GM12878 (cell line): ENCODE data around the gene SCRN2. TPM values are rescaled to one million over a fixed set of nuclear protein-coding genes. Genes with fewer than 3 reads are reported as not detected.

Experiments
- ATAC-seq: fragments of 200-7000 bp; cut with Tn5 transposase; 3 replicates; pipeline ENCODE4 v1.9.1; 2020; ENCODE audit warnings: mild to moderate bottlenecking, moderate library complexity
- BruUV-seq: library from RNA; stranded (reverse); fragments of 400-500 nt; replicated peaks from 2 replicates; lab custom pipeline; 2021; lab: Mats Ljungman, UMichigan
- CTCF ChIA-PET: fragments of 300-600 bp; sonication (Branson Sonifier 250); formaldehyde crosslinking; extraction: SDS; loops from one replicate; lab custom pipeline; 2021; ENCODE audit warnings: inconsistent platforms; lab: Yijun Ruan, JAX
- POLR2A ChIA-PET: fragments of 350-600 bp; formaldehyde crosslinking; extraction: SDS; loops from one replicate; lab custom pipeline; 2021; ENCODE audit warnings: inconsistent platforms; lab: Charles Lee
- RAD21 ChIA-PET: fragments of 300-600 bp; sonication (Branson Sonifier 250); formaldehyde crosslinking; loops from one replicate; lab custom pipeline; 2023; ENCODE audit warnings: antibody characterized with exemption; ENCODE audit not compliant: unreplicated experiment; lab: Charles Lee
- SMC1A ChIA-PET: fragments of 300-600 bp; sonication (Branson Sonifier 250); formaldehyde crosslinking; loops from one replicate; lab custom pipeline; 2023; ENCODE audit not compliant: unreplicated experiment, uncharacterized antibody; lab: Charles Lee
- DNase-seq: peaks from one replicate; pipeline ENCODE4 v3.0.0-alpha.2; 2011; ENCODE audit warnings: low read depth, low spot score
- FAIRE-seq: peaks from 3 replicates; lab custom pipeline; 2011; peaks lifted over from hg19 to GRCh38; lab: Jason Lieb, UNC
- H2AFZ ChIP-seq: 2 replicates; pipeline ENCODE4 v1.6.0; 2011; ENCODE audit warnings: low read depth, low read length, control low read depth; ENCODE audit not compliant: control insufficient read depth
- H3K27ac ChIP-seq: 2 replicates; pipeline ENCODE4 v1.5.1; 2011; ENCODE audit warnings: control low read depth; ENCODE audit not compliant: control insufficient read depth, insufficient read depth
- H3K27me3 ChIP-seq, 2 experiments: replicated peaks in 1 of 2; 2 replicates each; pipeline versions ENCODE4 v1.6.0 to v1.6.1; 2011; ENCODE audit warnings: low read length in 1 of 2; ENCODE audit not compliant: control insufficient read depth in 2 of 2, insufficient read depth in 2 of 2
- H3K36me3 ChIP-seq, 2 experiments: 2 replicates each; pipeline ENCODE4 v1.5.1; 2011; ENCODE audit warnings: low read length in 1 of 2; ENCODE audit not compliant: control insufficient read depth in 2 of 2, insufficient read depth in 2 of 2
- H3K4me1 ChIP-seq: 2 replicates; pipeline ENCODE4 v1.6.1; 2011; ENCODE audit warnings: mild to moderate bottlenecking, low read length, moderate library complexity, mixed read lengths; ENCODE audit not compliant: control insufficient read depth, insufficient read depth
- H3K4me2 ChIP-seq: 2 replicates; pipeline ENCODE4 v1.6.0; 2011; ENCODE audit warnings: control low read depth; ENCODE audit not compliant: control insufficient read depth, insufficient read depth
- H3K4me3 ChIP-seq: fragments of 200-600 bp; sonication (generic); 2 replicates; pipeline ENCODE4 v1.5.1; 2016
- H3K79me2 ChIP-seq: 2 replicates; pipeline ENCODE4 v1.6.0; 2011; ENCODE audit warnings: low read length; ENCODE audit not compliant: control insufficient read depth, insufficient read depth
- H3K9ac ChIP-seq: 2 replicates; pipeline ENCODE4 v1.8.0; 2011; ENCODE audit warnings: low read length, control low read depth, mixed read lengths; ENCODE audit not compliant: control insufficient read depth, insufficient read depth
- H3K9me3 ChIP-seq: replicated peaks from 3 replicates; pipeline ENCODE4 v1.5.1; 2011; ENCODE audit warnings: mild to moderate bottlenecking, low read length; ENCODE audit not compliant: control insufficient read depth, insufficient read depth
- H4K20me1 ChIP-seq: 2 replicates; pipeline ENCODE4 v1.6.0; 2011; ENCODE audit not compliant: control insufficient read depth, insufficient read depth
- MTA2 ChIP-seq: fragments of 450-650 bp; IDR thresholded peaks from 2 replicates; pipeline ENCODE4 v1.6.1; 2016; ENCODE audit warnings: low read depth, mild to moderate bottlenecking, moderate library complexity
- RAD21 ChIP-seq: IDR thresholded peaks from 2 replicates; pipeline ENCODE4 v1.6.1; 2011; ENCODE audit warnings: mild to moderate bottlenecking, low read depth, low read length, moderate library complexity; ENCODE audit not compliant: insufficient read depth
- RCOR1 ChIP-seq: conservative IDR thresholded peaks from 2 replicates; pipeline ENCODE4 v1.6.1; 2012; ENCODE audit warnings: low read depth, low read length, improper control_type of control experiment
- TCF12 ChIP-seq: IDR thresholded peaks from 2 replicates; pipeline ENCODE4 v1.6.1; 2011; ENCODE audit warnings: low read depth, mild to moderate bottlenecking, low read length
- WGBS: methylation state at CpG from one replicate; pipeline ENCODE4 v1.1.6; 2016; ENCODE audit warnings: low lambda C conversion rate; ENCODE audit not compliant: insufficient replicate concordance, insufficient coverage; ENCODE audit errors: missing lambda C conversion rate; 5-methylcytosine and 5-hydroxymethylcytosine counted together
- in situ Hi-C: fragments of 300-500 bp; cut with MboI; formaldehyde crosslinking; loops from 9 replicates; pipeline ENCODE4 v1.14.3; 2018; ENCODE audit warnings: mixed read lengths
- intact Hi-C: fragments of 100-400 bp; cut with micrococcal nuclease; formaldehyde crosslinking; loops from one replicate; pipeline ENCODE4 v1.14.2; 2022; ENCODE audit not compliant: unreplicated experiment
- polyA plus RNA-seq, 11 experiments: library from polyadenylated mRNA; depleted of rRNA in 4 of 11; unstranded in 6 of 11; stranded (reverse) in 5 of 11; fragments of >200 nt; fragmentation: Nextera tagmentation in 4 of 11; fragmentation: Illumina TruSeq in 1 of 11; extraction: Ambion mirVana in 4 of 11; extraction: Trizol in 1 of 11; gene quantifications; 1 replicate in 1 of 11; 2 replicates in 10 of 11; pipeline versions ENCODE4 v1.2.1 to v1.2.3, GENCODE V29; 2011 to 2016; ENCODE audit warnings: inconsistent platforms in 2 of 11, missing spikeins in 2 of 11, low read depth in 1 of 11
- total RNA-seq, 4 experiments: library from RNA; depleted of rRNA in 3 of 4; stranded (reverse); fragments of >200 nt in 3 of 4; fragmentation: Illumina TruSeq in 1 of 4; extraction: Trizol in 1 of 4; gene quantifications; 2 replicates each; pipeline versions ENCODE4 v1.2.1 to v1.2.3, GENCODE V29; 2013 to 2021
- TF ChIP-seq, protein P1 (sequence below): fragments of 450-650 bp; IDR thresholded peaks from 2 replicates; pipeline ENCODE4 v1.6.1; 2016; ENCODE audit warnings: mild to moderate bottlenecking
- TF ChIP-seq, protein P2 (sequence below): IDR thresholded peaks from 2 replicates; pipeline ENCODE4 v1.6.1; 2012; ENCODE audit warnings: mild to moderate bottlenecking, low read depth, low read length
- TF ChIP-seq, protein P3 (sequence below), 3 experiments: IDR thresholded peaks in 2 of 3; conservative IDR thresholded peaks in 1 of 3; 2 replicates each; pipeline ENCODE4 v1.5.1; 2011; ENCODE audit warnings: low read depth in 3 of 3, low read length in 3 of 3, mild to moderate bottlenecking in 3 of 3, control low read depth in 2 of 3, moderate library complexity in 2 of 3, inconsistent platforms in 1 of 3, mixed read lengths in 1 of 3; ENCODE audit not compliant: control insufficient read depth in 2 of 3, insufficient read depth in 1 of 3; ENCODE audit errors: extremely low read depth in 1 of 3

SCRN2 gene
- total and polyA plus RNA-seq, 10 of the 15 experiments (the other 5 are each of a cell fraction or from before 2014, with no cell fraction given) = 0.34 to 33.3 (median 20.1) TPM

DNA sequence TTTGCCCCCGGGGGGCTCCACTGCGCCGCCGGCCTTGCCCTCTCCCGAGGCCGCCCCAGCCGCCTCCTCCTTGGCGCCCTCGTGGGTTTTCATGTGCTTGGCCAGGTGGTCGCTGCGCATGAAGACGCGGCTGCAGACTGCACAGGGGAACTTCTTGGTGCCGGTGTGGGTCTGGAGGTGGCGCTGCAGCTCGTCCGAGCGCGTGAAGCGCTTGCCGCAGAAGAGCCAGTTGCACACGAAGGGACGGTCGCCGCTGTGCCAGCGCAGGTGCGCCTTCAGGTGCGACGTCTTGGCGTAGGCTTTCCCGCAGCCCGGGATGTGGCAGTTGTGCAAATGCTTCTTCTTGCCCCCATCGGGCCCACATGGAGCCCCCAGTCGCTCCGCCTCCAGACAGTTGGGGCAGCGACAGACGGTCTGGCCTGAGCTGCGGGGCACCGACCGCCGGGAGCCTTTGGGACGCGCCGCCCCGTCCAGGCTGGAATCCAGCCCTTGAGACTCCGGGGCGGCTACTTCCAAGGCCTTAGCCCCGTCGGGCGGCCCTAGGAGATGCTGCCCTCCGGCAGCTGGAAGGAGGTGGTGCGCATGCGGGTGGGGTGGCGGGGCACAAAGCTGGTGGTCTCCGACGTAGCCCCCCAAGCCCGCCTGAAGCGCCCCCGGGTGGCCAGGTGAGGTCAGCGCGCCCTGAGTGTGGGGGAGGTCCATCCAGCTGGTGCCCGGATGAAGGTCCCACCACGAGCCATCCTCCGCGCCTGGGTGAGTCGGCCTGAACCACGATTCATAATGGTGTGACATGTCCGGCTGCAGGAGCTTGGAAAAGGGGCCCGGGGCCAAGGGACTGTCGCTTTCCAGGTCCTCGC lies 6.5 kb upstream of the SCRN2 start:
- Histone ChIP-seq H3K4me3 (no peak overlapping the region), H2AFZ (no peak overlapping the region), H3K9me3 (no peaks in the 10 kb centered on the region), H3K9ac (no peak overlapping the region), H4K20me1 (no peaks in the 10 kb centered on the region), H3K79me2 (no peaks in the 10 kb centered on the region), H3K4me1 (peaks cover 12% of the 10 kb centered on the region), H3K27me3 (peaks cover 19 to 28% of the 10 kb centered on the region in 2 experiments), H3K36me3 (no peaks in the 10 kb centered on the region), H3K27ac (no peak overlapping the region), H3K4me2 (no peak overlapping the region)
- ChIA-PET SMC1A (interaction anchor here (0.7 to 13.1 kb wide), 4 partner anchors 41 to 123 kb away, joined by 3 to 231 read pairs (median 3); partner anchors contain the start of gene SP2), CTCF (interaction anchor here (0.7 to 12.4 kb wide), 8 partner anchors 12 to 170 kb away, joined by 3 to 502 read pairs (median 4); partner anchors contain the start of genes CDK5RAP3 and SP2), POLR2A (no interaction called here), RAD21 (interaction anchor here (1.0 to 2.4 kb wide), 3 partner anchors 42 to 48 kb away, joined by 3 to 6 read pairs (median 3); no protein-coding TSS in a partner anchor)
- no TSS peak for BruUV-seq
- DNase-seq = no peak
- 22% methylated on average over 59 of the region's 71 CpGs for WGBS
- no peak for ATAC-seq
- FAIRE-seq = no peak
- TF ChIP-seq MTA2 (no peak), RAD21 (peak; percentile 15; the same call in 1 of the 2 replicates), TCF12 (no peak), RCOR1 (no peak)
- TF ChIP-seq, protein P1, sequence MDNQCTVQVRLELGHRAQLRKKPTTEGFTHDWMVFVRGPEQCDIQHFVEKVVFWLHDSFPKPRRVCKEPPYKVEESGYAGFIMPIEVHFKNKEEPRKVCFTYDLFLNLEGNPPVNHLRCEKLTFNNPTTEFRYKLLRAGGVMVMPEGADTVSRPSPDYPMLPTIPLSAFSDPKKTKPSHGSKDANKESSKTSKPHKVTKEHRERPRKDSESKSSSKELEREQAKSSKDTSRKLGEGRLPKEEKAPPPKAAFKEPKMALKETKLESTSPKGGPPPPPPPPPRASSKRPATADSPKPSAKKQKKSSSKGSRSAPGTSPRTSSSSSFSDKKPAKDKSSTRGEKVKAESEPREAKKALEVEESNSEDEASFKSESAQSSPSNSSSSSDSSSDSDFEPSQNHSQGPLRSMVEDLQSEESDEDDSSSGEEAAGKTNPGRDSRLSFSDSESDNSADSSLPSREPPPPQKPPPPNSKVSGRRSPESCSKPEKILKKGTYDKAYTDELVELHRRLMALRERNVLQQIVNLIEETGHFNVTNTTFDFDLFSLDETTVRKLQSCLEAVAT = no peak
- TF ChIP-seq, protein P2, sequence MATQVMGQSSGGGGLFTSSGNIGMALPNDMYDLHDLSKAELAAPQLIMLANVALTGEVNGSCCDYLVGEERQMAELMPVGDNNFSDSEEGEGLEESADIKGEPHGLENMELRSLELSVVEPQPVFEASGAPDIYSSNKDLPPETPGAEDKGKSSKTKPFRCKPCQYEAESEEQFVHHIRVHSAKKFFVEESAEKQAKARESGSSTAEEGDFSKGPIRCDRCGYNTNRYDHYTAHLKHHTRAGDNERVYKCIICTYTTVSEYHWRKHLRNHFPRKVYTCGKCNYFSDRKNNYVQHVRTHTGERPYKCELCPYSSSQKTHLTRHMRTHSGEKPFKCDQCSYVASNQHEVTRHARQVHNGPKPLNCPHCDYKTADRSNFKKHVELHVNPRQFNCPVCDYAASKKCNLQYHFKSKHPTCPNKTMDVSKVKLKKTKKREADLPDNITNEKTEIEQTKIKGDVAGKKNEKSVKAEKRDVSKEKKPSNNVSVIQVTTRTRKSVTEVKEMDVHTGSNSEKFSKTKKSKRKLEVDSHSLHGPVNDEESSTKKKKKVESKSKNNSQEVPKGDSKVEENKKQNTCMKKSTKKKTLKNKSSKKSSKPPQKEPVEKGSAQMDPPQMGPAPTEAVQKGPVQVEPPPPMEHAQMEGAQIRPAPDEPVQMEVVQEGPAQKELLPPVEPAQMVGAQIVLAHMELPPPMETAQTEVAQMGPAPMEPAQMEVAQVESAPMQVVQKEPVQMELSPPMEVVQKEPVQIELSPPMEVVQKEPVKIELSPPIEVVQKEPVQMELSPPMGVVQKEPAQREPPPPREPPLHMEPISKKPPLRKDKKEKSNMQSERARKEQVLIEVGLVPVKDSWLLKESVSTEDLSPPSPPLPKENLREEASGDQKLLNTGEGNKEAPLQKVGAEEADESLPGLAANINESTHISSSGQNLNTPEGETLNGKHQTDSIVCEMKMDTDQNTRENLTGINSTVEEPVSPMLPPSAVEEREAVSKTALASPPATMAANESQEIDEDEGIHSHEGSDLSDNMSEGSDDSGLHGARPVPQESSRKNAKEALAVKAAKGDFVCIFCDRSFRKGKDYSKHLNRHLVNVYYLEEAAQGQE = no peak
- TF ChIP-seq, protein P3, sequence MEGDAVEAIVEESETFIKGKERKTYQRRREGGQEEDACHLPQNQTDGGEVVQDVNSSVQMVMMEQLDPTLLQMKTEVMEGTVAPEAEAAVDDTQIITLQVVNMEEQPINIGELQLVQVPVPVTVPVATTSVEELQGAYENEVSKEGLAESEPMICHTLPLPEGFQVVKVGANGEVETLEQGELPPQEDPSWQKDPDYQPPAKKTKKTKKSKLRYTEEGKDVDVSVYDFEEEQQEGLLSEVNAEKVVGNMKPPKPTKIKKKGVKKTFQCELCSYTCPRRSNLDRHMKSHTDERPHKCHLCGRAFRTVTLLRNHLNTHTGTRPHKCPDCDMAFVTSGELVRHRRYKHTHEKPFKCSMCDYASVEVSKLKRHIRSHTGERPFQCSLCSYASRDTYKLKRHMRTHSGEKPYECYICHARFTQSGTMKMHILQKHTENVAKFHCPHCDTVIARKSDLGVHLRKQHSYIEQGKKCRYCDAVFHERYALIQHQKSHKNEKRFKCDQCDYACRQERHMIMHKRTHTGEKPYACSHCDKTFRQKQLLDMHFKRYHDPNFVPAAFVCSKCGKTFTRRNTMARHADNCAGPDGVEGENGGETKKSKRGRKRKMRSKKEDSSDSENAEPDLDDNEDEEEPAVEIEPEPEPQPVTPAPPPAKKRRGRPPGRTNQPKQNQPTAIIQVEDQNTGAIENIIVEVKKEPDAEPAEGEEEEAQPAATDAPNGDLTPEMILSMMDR (IDR thresholded peaks at IDR 0.05 in 2 of 3, conservative IDR thresholded peaks at IDR 0.05 in 1 of 3; ENCODE audit: control insufficient read depth in 2 of 3, extremely low read depth in 1 of 3, insufficient read depth in 1 of 3, low read depth in 3 of 3, low read length in 3 of 3) = peak in 2 of 3 experiments; percentile 26 to 28; a peak in 2 of 6 replicates
- intact Hi-C loops (no loop called here), in situ Hi-C loops (loop anchor here (10.0 kb wide), 1 partner anchor 777 kb away; the partner anchor contains the start of gene HOXB9)
